SK-N-SH treated with all-trans-retinoic acid at 6 μM for 48 hours (cell line): ENCODE measurements around the gene RNF19B.

Source experiments
- ATAC-seq: fragments of 200-7000 bp; cut with Tn5 transposase; 3 replicates; pipeline ENCODE4 v1.9.1; 2020; ENCODE audit warnings: mild to moderate bottlenecking, moderate library complexity
- ARNTL ChIP-seq: fragments of 450-650 bp; formaldehyde crosslinking; IDR thresholded peaks from 2 replicates; pipeline ENCODE4 v1.5.0; 2020; ENCODE audit warnings: low read depth, mild to moderate bottlenecking, moderate library complexity, borderline replicate concordance
- BACH2 ChIP-seq: fragments of 250-450 bp; sonication (Bioruptor Pico); IDR thresholded peaks from 2 replicates; pipeline ENCODE4 v1.9.0; 2021; ENCODE audit warnings: mild to moderate bottlenecking, borderline replicate concordance
- CSDC2 ChIP-seq: fragments of 250-450 bp; sonication (Bioruptor Pico); IDR thresholded peaks from 2 replicates; pipeline ENCODE4 v1.5.0; 2020; ENCODE audit warnings: mild to moderate bottlenecking, moderate library complexity
- ESRRG ChIP-seq: fragments of 250-450 bp; sonication (Bioruptor Pico); IDR thresholded peaks from 2 replicates; pipeline ENCODE4 v1.6.1; 2021; ENCODE audit warnings: mild to moderate bottlenecking
- GLIS3 ChIP-seq: fragments of 250-450 bp; sonication (Bioruptor Pico); IDR thresholded peaks from 2 replicates; pipeline ENCODE4 v1.5.0; 2020; ENCODE audit warnings: mild to moderate bottlenecking, moderate library complexity
- ISL1 ChIP-seq: fragments of 250-450 bp; sonication (Bioruptor Pico); IDR thresholded peaks from 2 replicates; pipeline ENCODE4 v2.1.2; 2022; ENCODE audit warnings: mild to moderate bottlenecking, moderate library complexity
- OSR1 ChIP-seq: fragments of 250-450 bp; sonication (Bioruptor Pico); IDR thresholded peaks from 2 replicates; pipeline ENCODE4 v1.8.0; 2022; ENCODE audit warnings: moderate library complexity, mild to moderate bottlenecking, inconsistent platforms
- PPARA ChIP-seq: fragments of 250-450 bp; sonication (Bioruptor Pico); IDR thresholded peaks from 2 replicates; pipeline ENCODE4 v1.5.0; 2020; ENCODE audit warnings: mild to moderate bottlenecking, borderline replicate concordance
- RARB ChIP-seq: fragments of 250-450 bp; sonication (Bioruptor Pico); IDR thresholded peaks from 2 replicates; pipeline ENCODE4 v1.8.0; 2021; ENCODE audit warnings: mild to moderate bottlenecking, moderate library complexity
- SNAI2 ChIP-seq: fragments of 250-450 bp; sonication (Bioruptor Pico); IDR thresholded peaks from 2 replicates; pipeline ENCODE4 v1.5.0; 2020; ENCODE audit warnings: mild to moderate bottlenecking, moderate library complexity
- TCF4 ChIP-seq: fragments of 250-450 bp; sonication (Bioruptor Pico); IDR thresholded peaks from 2 replicates; pipeline ENCODE4 v1.8.0; 2021; ENCODE audit warnings: mild to moderate bottlenecking, moderate library complexity, borderline replicate concordance
- TOX ChIP-seq: fragments of 250-450 bp; sonication (Bioruptor Pico); IDR thresholded peaks from 2 replicates; pipeline ENCODE4 v1.8.0; 2021; ENCODE audit warnings: mild to moderate bottlenecking, moderate library complexity, borderline replicate concordance
- ZC3H10 ChIP-seq: fragments of 250-450 bp; sonication (Bioruptor Pico); IDR thresholded peaks from 2 replicates; pipeline ENCODE4 v1.5.1; 2021; ENCODE audit warnings: mild to moderate bottlenecking, moderate library complexity
- ZFP3 ChIP-seq: fragments of 250-450 bp; sonication (Bioruptor Pico); IDR thresholded peaks from 2 replicates; pipeline ENCODE4 v1.5.0; 2020; ENCODE audit warnings: mild to moderate bottlenecking, moderate library complexity
- ZNF70 ChIP-seq: fragments of 450-650 bp; formaldehyde crosslinking; IDR thresholded peaks from 2 replicates; pipeline ENCODE4 v1.5.0; 2020; ENCODE audit warnings: mild to moderate bottlenecking, moderate library complexity
- ZNF8 ChIP-seq: fragments of 450-650 bp; formaldehyde crosslinking; IDR thresholded peaks from 2 replicates; pipeline ENCODE4 v1.5.0; 2020; ENCODE audit warnings: mild to moderate bottlenecking, moderate library complexity
- TF ChIP-seq, protein P1 (sequence below): fragments of 250-450 bp; sonication (Bioruptor Pico); IDR thresholded peaks from 2 replicates; pipeline ENCODE4 v1.5.1; 2021; ENCODE audit warnings: mild to moderate bottlenecking, moderate library complexity
- TF ChIP-seq, protein P2 (sequence below): fragments of 250-450 bp; sonication (Bioruptor Pico); IDR thresholded peaks from 2 replicates; pipeline ENCODE4 v1.8.0; 2020; ENCODE audit warnings: mild to moderate bottlenecking, moderate library complexity, borderline replicate concordance
- TF ChIP-seq, protein P3 (sequence below): fragments of 250-450 bp; sonication (Bioruptor Pico); IDR thresholded peaks from 2 replicates; pipeline ENCODE4 v1.5.0; 2020; ENCODE audit warnings: mild to moderate bottlenecking, moderate library complexity

The RNF19B gene

GRCh38 chr1:32990887-32991286, 26.3 kb upstream of the RNF19B start (continued):
- TF ChIP-seq ISL1 (CRISPR knock-in tag) = no peak
- no peak for TF ChIP-seq ZNF70 (CRISPR knock-in tag)
- TF ChIP-seq BACH2 = no peak
- TF ChIP-seq, all 23 proteins: peak for 0

GRCh38 chr1:32989160-32990050, 24.8 kb upstream of the RNF19B start:
- ATAC-seq = peak; percentile 72
- TF ChIP-seq ISL1 (CRISPR knock-in tag) = peak; percentile 8; the same call in 1 of the 2 replicates
- TF ChIP-seq ZFP3 (CRISPR knock-in tag) = peak; percentile 57; the same call in 1 of the 2 replicates
- TF ChIP-seq TOX (CRISPR knock-in tag) = no peak

DNA sequence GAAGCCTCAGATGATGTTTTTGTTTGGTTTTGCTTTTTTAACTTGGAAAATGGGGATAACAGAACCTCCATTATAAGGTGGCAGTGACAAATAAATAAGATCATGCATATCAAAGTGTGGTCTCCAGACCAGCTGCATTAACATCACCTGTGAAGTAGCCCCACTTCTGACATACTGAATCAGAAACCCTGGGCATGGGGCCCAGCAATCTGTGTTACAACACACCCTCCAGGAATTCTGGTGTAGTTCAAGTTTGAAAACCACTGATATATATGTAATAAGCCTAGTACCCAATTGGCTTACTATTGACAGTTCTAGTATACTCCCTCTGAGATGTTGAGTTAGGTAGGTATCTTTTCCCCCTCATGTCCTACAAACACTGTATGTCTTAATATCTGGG, 24.1 kb upstream of the RNF19B start:
- ATAC-seq = peak; percentile 15
- TF ChIP-seq, protein P1, sequence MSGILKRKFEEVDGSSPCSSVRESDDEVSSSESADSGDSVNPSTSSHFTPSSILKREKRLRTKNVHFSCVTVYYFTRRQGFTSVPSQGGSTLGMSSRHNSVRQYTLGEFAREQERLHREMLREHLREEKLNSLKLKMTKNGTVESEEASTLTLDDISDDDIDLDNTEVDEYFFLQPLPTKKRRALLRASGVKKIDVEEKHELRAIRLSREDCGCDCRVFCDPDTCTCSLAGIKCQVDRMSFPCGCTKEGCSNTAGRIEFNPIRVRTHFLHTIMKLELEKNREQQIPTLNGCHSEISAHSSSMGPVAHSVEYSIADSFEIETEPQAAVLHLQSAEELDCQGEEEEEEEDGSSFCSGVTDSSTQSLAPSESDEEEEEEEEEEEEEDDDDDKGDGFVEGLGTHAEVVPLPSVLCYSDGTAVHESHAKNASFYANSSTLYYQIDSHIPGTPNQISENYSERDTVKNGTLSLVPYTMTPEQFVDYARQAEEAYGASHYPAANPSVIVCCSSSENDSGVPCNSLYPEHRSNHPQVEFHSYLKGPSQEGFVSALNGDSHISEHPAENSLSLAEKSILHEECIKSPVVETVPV (CRISPR knock-in tag) = no peak
- TF ChIP-seq RARB (no peak), ISL1 (CRISPR knock-in tag) (no peak), OSR1 (CRISPR knock-in tag) (no peak), ZC3H10 (no peak), ESRRG (CRISPR knock-in tag) (no peak), TOX (CRISPR knock-in tag) (no peak), GLIS3 (no peak), CSDC2 (CRISPR knock-in tag) (no peak), ZNF70 (CRISPR knock-in tag) (no peak), TCF4 (CRISPR knock-in tag) (no peak), SNAI2 (no peak), BACH2 (no peak)
- TF ChIP-seq, protein P2, sequence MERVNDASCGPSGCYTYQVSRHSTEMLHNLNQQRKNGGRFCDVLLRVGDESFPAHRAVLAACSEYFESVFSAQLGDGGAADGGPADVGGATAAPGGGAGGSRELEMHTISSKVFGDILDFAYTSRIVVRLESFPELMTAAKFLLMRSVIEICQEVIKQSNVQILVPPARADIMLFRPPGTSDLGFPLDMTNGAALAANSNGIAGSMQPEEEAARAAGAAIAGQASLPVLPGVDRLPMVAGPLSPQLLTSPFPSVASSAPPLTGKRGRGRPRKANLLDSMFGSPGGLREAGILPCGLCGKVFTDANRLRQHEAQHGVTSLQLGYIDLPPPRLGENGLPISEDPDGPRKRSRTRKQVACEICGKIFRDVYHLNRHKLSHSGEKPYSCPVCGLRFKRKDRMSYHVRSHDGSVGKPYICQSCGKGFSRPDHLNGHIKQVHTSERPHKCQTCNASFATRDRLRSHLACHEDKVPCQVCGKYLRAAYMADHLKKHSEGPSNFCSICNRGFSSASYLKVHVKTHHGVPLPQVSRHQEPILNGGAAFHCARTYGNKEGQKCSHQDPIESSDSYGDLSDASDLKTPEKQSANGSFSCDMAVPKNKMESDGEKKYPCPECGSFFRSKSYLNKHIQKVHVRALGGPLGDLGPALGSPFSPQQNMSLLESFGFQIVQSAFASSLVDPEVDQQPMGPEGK (CRISPR knock-in tag) = no peak

DNA sequence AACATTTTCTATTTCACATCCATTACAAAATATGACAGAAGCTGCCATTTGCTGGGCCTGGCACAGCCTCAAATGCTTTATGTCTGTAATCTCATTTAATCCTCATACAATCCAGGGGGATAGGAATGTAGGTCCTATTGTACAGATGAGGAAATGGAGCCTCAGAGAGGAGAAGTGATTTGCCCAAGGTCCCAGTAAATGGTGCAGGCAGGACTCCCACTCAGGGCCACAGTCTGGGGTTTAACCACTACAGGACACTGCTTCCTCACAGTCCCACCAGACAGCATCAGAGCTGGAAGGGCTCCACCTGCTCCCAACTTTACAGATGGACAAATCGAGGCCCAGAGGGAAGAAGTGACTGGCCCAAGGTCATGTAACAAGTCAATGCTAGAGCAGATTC, 20.6 kb upstream of the RNF19B start:
- TF ChIP-seq SNAI2 (no peak), TCF4 (CRISPR knock-in tag) (no peak), ARNTL (CRISPR knock-in tag) (no peak), PPARA (CRISPR knock-in tag) (no peak), ZNF8 (no peak), OSR1 (CRISPR knock-in tag) (no peak), ZC3H10 (no peak), CSDC2 (CRISPR knock-in tag) (no peak), ESRRG (CRISPR knock-in tag) (no peak), TOX (CRISPR knock-in tag) (no peak), ISL1 (CRISPR knock-in tag) (no peak)
- TF ChIP-seq, protein P3, sequence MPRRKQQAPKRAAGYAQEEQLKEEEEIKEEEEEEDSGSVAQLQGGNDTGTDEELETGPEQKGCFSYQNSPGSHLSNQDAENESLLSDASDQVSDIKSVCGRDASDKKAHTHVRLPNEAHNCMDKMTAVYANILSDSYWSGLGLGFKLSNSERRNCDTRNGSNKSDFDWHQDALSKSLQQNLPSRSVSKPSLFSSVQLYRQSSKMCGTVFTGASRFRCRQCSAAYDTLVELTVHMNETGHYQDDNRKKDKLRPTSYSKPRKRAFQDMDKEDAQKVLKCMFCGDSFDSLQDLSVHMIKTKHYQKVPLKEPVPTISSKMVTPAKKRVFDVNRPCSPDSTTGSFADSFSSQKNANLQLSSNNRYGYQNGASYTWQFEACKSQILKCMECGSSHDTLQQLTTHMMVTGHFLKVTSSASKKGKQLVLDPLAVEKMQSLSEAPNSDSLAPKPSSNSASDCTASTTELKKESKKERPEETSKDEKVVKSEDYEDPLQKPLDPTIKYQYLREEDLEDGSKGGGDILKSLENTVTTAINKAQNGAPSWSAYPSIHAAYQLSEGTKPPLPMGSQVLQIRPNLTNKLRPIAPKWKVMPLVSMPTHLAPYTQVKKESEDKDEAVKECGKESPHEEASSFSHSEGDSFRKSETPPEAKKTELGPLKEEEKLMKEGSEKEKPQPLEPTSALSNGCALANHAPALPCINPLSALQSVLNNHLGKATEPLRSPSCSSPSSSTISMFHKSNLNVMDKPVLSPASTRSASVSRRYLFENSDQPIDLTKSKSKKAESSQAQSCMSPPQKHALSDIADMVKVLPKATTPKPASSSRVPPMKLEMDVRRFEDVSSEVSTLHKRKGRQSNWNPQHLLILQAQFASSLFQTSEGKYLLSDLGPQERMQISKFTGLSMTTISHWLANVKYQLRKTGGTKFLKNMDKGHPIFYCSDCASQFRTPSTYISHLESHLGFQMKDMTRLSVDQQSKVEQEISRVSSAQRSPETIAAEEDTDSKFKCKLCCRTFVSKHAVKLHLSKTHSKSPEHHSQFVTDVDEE (CRISPR knock-in tag) = no peak
- TF ChIP-seq, protein P2 (CRISPR knock-in tag) = no peak
- TF ChIP-seq, protein P1 (CRISPR knock-in tag) = no peak
- ATAC-seq = no peak
